Measurements from ENCODE around the gene DDN.

Gene DDN

GRCh38 chr12:49043241-49043640 is 44.1 kb upstream of the DDN start:
- no peak for TF ChIP-seq CTCF (IDR thresholded peaks at IDR 0.05; ENCODE audit: insufficient read depth, low read length, missing control alignments)
- DNase-seq (ENCODE audit: low read depth, low spot score): no peak
- no peak overlapping the region for H3K4me3 ChIP-seq (ENCODE audit: low read depth, low read length)
- ChIA-PET POLR2A (interaction anchor here (1.1 kb wide), 1 partner anchor 29 kb away, joined by 3 read pairs; no protein-coding TSS in a partner anchor), CTCF (interaction anchor here (0.8 to 7.4 kb wide), 12 partner anchors 7 to 60 kb away, joined by 3 to 68 read pairs (median 6); partner anchors contain the start of gene KMT2D)

DNA sequence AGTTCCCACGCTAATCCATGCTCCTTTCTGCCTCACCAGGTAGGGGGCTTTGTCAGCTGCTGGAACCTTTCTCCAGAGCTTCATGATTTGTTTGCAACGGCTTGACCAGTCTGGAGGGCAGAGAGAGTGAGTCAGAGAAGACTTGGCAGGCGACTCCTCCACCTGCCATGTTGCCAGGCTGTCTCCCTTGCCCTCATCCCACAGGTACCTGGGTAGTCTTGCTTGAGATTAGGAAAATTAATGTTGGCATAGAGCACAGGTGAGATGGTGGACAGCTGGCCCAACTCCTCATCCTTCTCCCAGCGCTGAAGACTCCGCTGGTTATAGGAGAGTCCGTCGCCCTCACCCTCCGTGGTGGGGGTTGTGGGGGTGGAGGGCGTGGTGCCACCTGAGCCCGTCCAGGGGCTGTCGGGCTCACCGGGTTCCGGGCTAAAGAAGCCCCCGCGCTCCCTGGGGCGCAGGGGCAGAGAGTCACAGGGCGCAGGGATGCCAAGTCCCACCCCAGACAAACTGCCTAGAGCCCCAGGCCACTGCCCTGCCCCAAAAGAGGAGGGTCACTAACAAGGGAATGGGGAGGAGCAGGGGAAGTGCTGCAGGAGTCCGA is 42.8 kb upstream of the DDN start:
- CTCF ChIA-PET: interaction anchor here (1.0 to 5.6 kb wide), 8 partner anchors 12 to 51 kb away, joined by 3 to 58 read pairs (median 13); no protein-coding TSS in a partner anchor
- no peak for DNase-seq (ENCODE audit: low read depth, low spot score)

DNA sequence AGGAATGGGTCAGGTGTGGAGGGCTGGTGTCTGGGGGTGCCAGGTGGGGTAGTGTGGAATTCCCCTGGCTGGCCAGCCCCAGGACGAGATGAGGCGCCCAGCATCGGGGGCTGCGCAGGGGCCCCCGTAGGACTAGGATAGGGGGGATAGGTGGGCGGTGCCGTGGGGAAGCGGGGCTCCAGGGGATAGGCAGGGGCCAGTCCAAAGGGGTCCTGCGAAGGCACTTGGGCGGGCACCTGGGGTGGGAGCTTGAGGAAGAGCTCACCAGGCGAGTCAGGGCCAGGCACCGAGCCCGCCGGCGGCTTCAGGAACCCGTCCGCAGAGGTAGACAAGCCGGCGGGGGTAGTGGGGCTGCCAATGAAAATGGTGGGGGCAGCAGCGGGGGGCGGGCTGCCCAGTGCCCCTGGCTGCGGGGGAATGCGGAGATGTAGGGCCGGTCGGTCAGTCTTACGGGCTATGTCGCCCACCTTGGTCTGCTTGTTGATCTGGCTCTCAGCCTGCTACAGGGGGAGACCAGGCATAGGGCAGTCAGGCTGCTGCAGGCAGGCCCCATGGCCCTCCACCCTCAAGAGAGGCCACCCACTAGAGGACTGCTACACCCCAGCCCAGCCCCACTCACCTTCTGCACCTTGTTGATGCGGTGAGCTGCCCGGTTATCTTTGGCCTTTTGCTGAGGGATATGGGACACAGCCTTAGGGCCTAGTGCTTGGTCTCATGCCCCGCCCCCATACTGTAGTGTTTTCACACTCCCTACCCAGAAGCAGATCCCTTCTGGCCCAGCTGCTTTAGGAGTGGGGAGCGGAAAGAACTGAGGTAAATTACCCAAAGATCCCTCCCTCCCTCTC is 42.1 kb upstream of the DDN start:
- no peak for TF ChIP-seq CTCF (IDR thresholded peaks at IDR 0.05; ENCODE audit: insufficient read depth, low read length, missing control alignments)
- no peak for DNase-seq (ENCODE audit: low read depth, low spot score)
- ChIA-PET CTCF (interaction anchor here (1.0 to 5.6 kb wide), 5 partner anchors 11 to 34 kb away, joined by 3 to 58 read pairs (median 9); no protein-coding TSS in a partner anchor), POLR2A (interaction anchor here (0.6 kb wide), 1 partner anchor 135 kb away, joined by 4 read pairs; no protein-coding TSS in a partner anchor)
- H3K4me3 ChIP-seq (ENCODE audit: low read depth, low read length): no peak overlapping the region

More for the DNA sequence above, 42.8 kb upstream of the DDN start:
- H3K4me3 ChIP-seq (ENCODE audit: low read depth, low read length): no peak overlapping the region
- POLR2A ChIA-PET: no interaction called here
- TF ChIP-seq CTCF (IDR thresholded peaks at IDR 0.05; ENCODE audit: insufficient read depth, low read length, missing control alignments): no peak

DNA sequence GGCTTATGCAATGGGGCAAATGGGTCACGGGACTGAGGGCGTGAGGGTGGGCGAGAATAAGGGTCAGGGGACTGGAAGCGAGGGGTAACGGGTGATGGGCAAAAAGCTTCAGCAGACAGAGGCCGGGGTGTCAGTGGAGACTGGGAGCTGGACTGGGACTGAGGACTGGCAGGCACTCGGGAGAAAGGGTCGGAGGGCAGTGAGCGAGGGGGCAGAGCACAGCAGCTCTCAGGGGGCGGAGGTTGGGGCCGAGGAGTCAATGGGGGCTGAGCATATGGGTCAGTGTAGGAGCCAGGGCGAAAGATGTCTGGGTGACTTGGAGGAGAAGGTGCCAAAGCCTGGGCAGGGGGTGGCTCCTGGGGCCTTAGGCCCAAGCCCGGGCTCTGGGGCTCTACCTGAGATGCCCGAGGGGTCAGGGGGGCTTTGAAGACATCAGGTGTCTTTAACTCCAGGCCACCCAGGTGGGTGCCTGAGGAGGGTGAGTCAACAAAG is 41.2 kb upstream of the DDN start:
- no peak overlapping the region for H3K4me3 ChIP-seq (ENCODE audit: low read depth, low read length)
- no peak for TF ChIP-seq CTCF (IDR thresholded peaks at IDR 0.05; ENCODE audit: insufficient read depth, low read length, missing control alignments)
- ChIA-PET POLR2A (interaction anchor here (0.6 kb wide), 1 partner anchor 134 kb away, joined by 4 read pairs; no protein-coding TSS in a partner anchor), CTCF (interaction anchor here (1.6 to 8.5 kb wide), 6 partner anchors 6 to 41 kb away, joined by 3 to 68 read pairs (median 10); no protein-coding TSS in a partner anchor)
- no peak for DNase-seq (ENCODE audit: low read depth, low spot score)

GRCh38 chr12:49039421-49040363 is 40.5 kb upstream of the DDN start:
- H3K4me3 ChIP-seq (ENCODE audit: low read depth, low read length): no peak overlapping the region
- ChIA-PET POLR2A (no interaction called here), CTCF (interaction anchor here (0.8 to 8.5 kb wide), 9 partner anchors 7 to 49 kb away, joined by 3 to 68 read pairs (median 4); no protein-coding TSS in a partner anchor)
- DNase-seq (ENCODE audit: low read depth, low spot score): no peak
- no peak for TF ChIP-seq CTCF (IDR thresholded peaks at IDR 0.05; ENCODE audit: insufficient read depth, low read length, missing control alignments)
